Stomach (tissue), 9 donors: Measurements from ENCODE around the gene GRB2. TPM values are rescaled to one million over a fixed set of nuclear protein-coding genes. Genes with fewer than 3 reads are reported as not detected.

Source experiments
- DNase-seq, 2 donors: peaks; one replicate each; pipeline versions ENCODE4 v3.0.0 to v3.0.0-alpha.2; 2013 to 2019
- H3K27ac ChIP-seq, 5 donors: fragments of 200-600 bp in 4 of 5; sonication (generic) in 4 of 5; one replicate each; pipeline ENCODE4 v1.5.1; 2013 to 2019; ENCODE audit warnings: mild to moderate bottlenecking in 1 of 5, moderate library complexity in 1 of 5
- H3K27me3 ChIP-seq, 3 donors: fragments of 200-600 bp; sonication (generic); one replicate each; pipeline ENCODE4 v1.5.1; 2017 to 2019; ENCODE audit warnings: mixed run types in 1 of 3
- H3K36me3 ChIP-seq, 4 donors: fragments of 200-600 bp; sonication (generic); 1 replicate in 3 of 4; 2 replicates in 1 of 4; pipeline ENCODE4 v1.5.1; 2016 to 2019
- H3K4me1 ChIP-seq, 4 donors: fragments of 200-600 bp; sonication (generic); one replicate each; pipeline ENCODE4 v1.5.1; 2016 to 2019
- H3K4me3 ChIP-seq, 4 donors: fragments of 200-600 bp; sonication (generic) in 3 of 4; one replicate each; pipeline ENCODE4 v1.5.1; 2016 to 2019; ENCODE audit warnings: mild to moderate bottlenecking in 1 of 4
- H3K9me3 ChIP-seq, 4 donors: fragments of 200-600 bp; sonication (generic); one replicate each; pipeline ENCODE4 v1.5.1; 2016 to 2019
- EP300 ChIP-seq: sonication (generic); formaldehyde crosslinking; IDR thresholded peaks from one replicate; pipeline ENCODE4 v1.6.1; 2017; ENCODE audit warnings: antibody characterized with exemption
- POLR2A ChIP-seq, 4 donors: fragments of 450-650 bp; IDR thresholded peaks; one replicate each; pipeline ENCODE4 v1.6.1; 2016; ENCODE audit warnings: antibody characterized with exemption in 4 of 4, control low read depth in 2 of 4, mild to moderate bottlenecking in 1 of 4, moderate library complexity in 1 of 4
- POLR2AphosphoS5 ChIP-seq, 3 donors: sonication (generic); formaldehyde crosslinking; IDR thresholded peaks; one replicate each; pipeline ENCODE4 v1.6.1; 2016; ENCODE audit warnings: antibody characterized with exemption in 3 of 3
- WGBS, 5 donors: extraction: QIAGEN DNeasy Blood & Tissue Kit in 3 of 5; methylation state at CpG; one replicate each; pipeline versions ENCODE4 v1.1.5 to v1.1.7; 2013 to 2018; 5-methylcytosine and 5-hydroxymethylcytosine counted together
- intact Hi-C: fragments of 100-400 bp; cut with DNase I; formaldehyde crosslinking; loops from one replicate; pipeline ENCODE4 v1.15.1; 2023; ENCODE audit warnings: low total_unique reads
- polyA plus RNA-seq, 3 donors: library from polyadenylated mRNA; stranded (reverse); fragments of 200-250 nt; gene quantifications; one replicate each; pipeline ENCODE4 v1.2.3, GENCODE V29; 2013
- total RNA-seq, 5 donors: library from RNA; depleted of rRNA; stranded (reverse); fragments of >200 nt; gene quantifications; one replicate each; pipeline versions ENCODE4 v1.1.0 to v1.2.3, GENCODE V29; 2014 to 2016
- TF ChIP-seq, protein P1 (sequence below), 7 experiments: fragments of 450-650 bp in 4 of 7; fragments of 200-600 bp in 3 of 7; sonication (generic) in 3 of 7; IDR thresholded peaks; one replicate each; pipeline ENCODE4 v1.5.1; 2016 to 2019; ENCODE audit warnings: antibody characterized with exemption in 7 of 7, control low read depth in 2 of 7, mild to moderate bottlenecking in 1 of 7
- donor health status: healthy with polysubstance abuse.
- donor health status: Bipolar disorder and iron deficiency.
- donor health status: healthy.

Gene GRB2
- total and polyA plus RNA-seq, 8 donors = 32.5 to 488 (median 96.6) TPM

DNA sequence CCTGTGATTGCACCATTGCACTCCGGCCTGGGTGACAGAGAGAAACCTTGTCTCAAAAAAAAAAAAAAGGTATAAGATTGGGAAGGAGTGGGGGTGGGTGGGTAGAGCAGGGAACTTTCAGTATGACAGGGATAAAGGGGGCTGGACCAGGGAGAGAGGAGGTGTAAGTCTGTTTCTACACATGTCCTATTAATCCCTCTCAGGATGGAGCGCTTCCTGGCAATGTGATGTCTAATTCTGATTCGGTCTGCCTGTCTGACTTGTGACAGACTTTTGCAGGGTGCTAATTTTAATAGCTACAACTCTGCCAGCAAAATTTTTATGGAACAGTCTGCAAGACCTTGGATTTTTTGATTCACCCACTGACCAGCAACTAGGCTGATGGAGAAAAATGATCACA lies 62.5 kb downstream of the GRB2 start:
- no peak for DNase-seq
- TF ChIP-seq, protein P1, sequence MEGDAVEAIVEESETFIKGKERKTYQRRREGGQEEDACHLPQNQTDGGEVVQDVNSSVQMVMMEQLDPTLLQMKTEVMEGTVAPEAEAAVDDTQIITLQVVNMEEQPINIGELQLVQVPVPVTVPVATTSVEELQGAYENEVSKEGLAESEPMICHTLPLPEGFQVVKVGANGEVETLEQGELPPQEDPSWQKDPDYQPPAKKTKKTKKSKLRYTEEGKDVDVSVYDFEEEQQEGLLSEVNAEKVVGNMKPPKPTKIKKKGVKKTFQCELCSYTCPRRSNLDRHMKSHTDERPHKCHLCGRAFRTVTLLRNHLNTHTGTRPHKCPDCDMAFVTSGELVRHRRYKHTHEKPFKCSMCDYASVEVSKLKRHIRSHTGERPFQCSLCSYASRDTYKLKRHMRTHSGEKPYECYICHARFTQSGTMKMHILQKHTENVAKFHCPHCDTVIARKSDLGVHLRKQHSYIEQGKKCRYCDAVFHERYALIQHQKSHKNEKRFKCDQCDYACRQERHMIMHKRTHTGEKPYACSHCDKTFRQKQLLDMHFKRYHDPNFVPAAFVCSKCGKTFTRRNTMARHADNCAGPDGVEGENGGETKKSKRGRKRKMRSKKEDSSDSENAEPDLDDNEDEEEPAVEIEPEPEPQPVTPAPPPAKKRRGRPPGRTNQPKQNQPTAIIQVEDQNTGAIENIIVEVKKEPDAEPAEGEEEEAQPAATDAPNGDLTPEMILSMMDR (IDR thresholded peaks at IDR 0.05) = no peak
- TF ChIP-seq POLR2A (IDR thresholded peaks at IDR 0.05) = no peak
- TF ChIP-seq EP300 = no peak
- TF ChIP-seq POLR2AphosphoS5 (IDR thresholded peaks at IDR 0.05) = no peak
- Histone ChIP-seq H3K9me3 (no peaks in the 10 kb centered on the region), H3K36me3 (no peaks in the 10 kb centered on the region), H3K4me3 (no peak overlapping the region), H3K27me3 (no peaks in the 10 kb centered on the region), H3K27ac (no peak overlapping the region), H3K4me1 (peaks cover 44 to 94% (median 69%) of the 10 kb centered on the region in 4 donors)
- WGBS, 5 donors = 66 to 86% (median 82%) methylated on average over 2 to 3 of the region's 3 CpGs
- intact Hi-C loops = no loop called here

DNA sequence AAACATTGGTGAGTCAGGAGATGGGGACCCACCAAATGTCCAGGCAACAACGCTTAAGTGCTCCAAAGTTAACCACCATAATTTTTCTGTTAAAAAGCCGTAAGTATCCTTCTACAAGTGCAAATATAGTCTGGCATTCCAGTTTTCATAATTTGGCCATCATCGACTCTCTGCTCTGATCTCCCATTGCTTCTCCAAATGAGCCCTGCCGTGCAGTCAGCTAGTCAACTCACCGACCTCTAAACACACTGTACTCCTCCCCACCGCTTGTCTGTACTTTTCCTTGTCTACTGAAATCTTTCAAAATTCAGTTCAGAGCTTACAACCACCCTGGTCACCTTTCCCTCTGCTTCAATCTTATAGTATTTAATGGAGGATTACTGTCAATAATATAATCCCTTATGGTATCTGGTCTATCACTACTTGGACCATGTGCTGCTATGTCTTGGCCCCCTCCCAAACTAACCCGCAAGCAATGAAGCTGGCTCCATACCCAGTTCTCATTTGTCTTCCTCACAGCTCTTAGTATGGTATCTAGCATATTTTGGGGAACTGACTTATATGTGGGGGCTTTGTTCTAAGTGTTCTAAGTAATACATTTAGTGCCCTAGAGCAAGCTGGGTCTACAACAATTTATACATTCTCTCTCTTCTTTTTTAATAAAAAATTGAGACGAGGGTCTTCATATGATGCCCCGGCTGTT lies 63.5 kb downstream of the GRB2 start:
- H3K9me3 ChIP-seq = no peaks in the 10 kb centered on the region
- H3K36me3 ChIP-seq = no peaks in the 10 kb centered on the region
- peaks cover 40 to 87% (median 61%) of the 10 kb centered on the region in 4 donors for H3K4me1 ChIP-seq
- TF ChIP-seq EP300 = no peak
- no peak for TF ChIP-seq POLR2AphosphoS5 (IDR thresholded peaks at IDR 0.05)
- TF ChIP-seq POLR2A (IDR thresholded peaks at IDR 0.05) = no peak
- TF ChIP-seq, protein P1 (IDR thresholded peaks at IDR 0.05) = no peak
- H3K4me3 ChIP-seq = no peak overlapping the region
- H3K27me3 ChIP-seq = no peaks in the 10 kb centered on the region
- 79 to 83% (median 81%) methylated on average over 9 of the region's 9 CpGs for WGBS, 5 donors
- intact Hi-C loops = no loop called here
- DNase-seq = no peak
- H3K27ac ChIP-seq = no peak overlapping the region

DNA sequence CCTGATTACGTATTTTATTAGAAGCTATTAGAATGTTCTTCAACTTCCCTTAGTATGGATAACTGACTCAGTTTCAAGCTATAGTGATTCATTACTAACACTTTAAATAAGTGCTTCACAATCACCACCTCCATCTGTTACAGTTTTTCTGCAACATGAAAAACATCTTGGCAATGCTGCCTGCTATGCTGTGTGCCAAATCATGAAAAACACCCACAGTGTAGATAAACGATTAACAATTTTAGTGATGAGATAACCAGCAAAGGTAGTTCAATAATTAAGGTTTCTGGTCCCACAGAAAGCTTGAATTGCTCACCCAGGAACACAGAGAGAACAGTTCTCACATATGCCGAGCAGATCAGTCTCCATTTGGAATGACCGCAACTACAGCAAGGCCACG lies 64.8 kb downstream of the GRB2 start:
- Histone ChIP-seq H3K36me3 (no peaks in the 10 kb centered on the region), H3K4me1 (peaks cover 34 to 87% (median 60%) of the 10 kb centered on the region in 4 donors), H3K27me3 (no peaks in the 10 kb centered on the region), H3K9me3 (no peaks in the 10 kb centered on the region), H3K27ac (no peak overlapping the region), H3K4me3 (no peak overlapping the region)
- TF ChIP-seq POLR2A (IDR thresholded peaks at IDR 0.05) = no peak
- no peak for TF ChIP-seq POLR2AphosphoS5 (IDR thresholded peaks at IDR 0.05)
- no peak for TF ChIP-seq EP300
- TF ChIP-seq, protein P1 (IDR thresholded peaks at IDR 0.05) = no peak
- WGBS, 5 donors = 57 to 70% (median 65%) methylated on average over 5 of the region's 5 CpGs
- intact Hi-C loops = no loop called here
- DNase-seq = no peak

GRCh38 chr17:75339971-75340370 lies 65.5 kb downstream of the GRB2 start:
- H3K4me3 ChIP-seq = no peak overlapping the region
- no peaks in the 10 kb centered on the region for H3K36me3 ChIP-seq
- no peaks in the 10 kb centered on the region for H3K9me3 ChIP-seq
- TF ChIP-seq POLR2A (IDR thresholded peaks at IDR 0.05) = no peak
- no peak for TF ChIP-seq POLR2AphosphoS5 (IDR thresholded peaks at IDR 0.05)
- TF ChIP-seq, protein P1 (IDR thresholded peaks at IDR 0.05) = no peak
- no peak for TF ChIP-seq EP300
- no peaks in the 10 kb centered on the region for H3K27me3 ChIP-seq
- intact Hi-C loops = no loop called here
- H3K4me1 ChIP-seq = peaks cover 29 to 87% (median 58%) of the 10 kb centered on the region in 4 donors
- 89 to 96% (median 94%) methylated on average over 3 of the region's 3 CpGs for whole genome bisulfite sequencing, 5 donors
- no peak overlapping the region for H3K27ac ChIP-seq
- no peak for DNase-seq
